Activated CD4-positive, alpha-beta T cell treated with anti-CD3 and anti-CD28 coated beads for 24 hours (primary cell): ENCODE measurements around the gene ZC3H15.

ENCODE experiments used
- DNase-seq, 2 donors: peaks; one replicate each; pipeline ENCODE4 v3.0.0-alpha.2; 2020; ENCODE audit warnings: low read depth in 2 of 2

ZC3H15 gene

GRCh38 chr2:186542002-186542401, 55.9 kb downstream of the ZC3H15 start:
- DNase-seq = no peak

DNA sequence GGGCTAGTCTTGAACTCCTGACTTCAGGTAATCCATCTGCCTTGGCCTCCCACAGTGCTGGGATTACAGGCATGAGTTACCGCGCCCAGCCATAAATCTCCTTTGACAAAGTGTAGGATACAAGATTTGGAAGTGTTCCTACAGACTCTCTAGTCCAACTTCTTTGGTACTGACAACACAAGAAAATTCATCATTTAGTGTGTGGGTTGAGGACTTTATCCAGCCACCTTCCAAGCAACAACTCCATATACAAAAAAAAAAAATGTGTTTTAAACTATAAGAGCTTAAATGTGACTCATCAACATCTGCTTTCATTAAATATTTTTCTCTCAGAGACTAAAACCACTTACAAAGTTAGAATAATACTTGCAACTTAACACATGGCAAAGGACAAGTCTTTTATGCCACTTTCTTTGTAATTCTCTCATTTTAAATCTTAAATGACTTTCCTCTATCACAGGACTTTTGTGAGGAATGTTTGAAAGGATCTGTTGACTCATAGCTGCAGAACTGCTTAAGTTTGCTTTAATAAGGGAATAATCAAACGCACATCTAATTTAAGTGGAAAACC, 57.6 kb downstream of the ZC3H15 start:
- DNase-seq = no peak

- no peak for DNase-seq
Measured at GRCh38 chr2:186544255-186544675, 58.2 kb downstream of the ZC3H15 start.

- DNase-seq = no peak
Measured at GRCh38 chr2:186546846-186547245, 60.8 kb downstream of the ZC3H15 start.

- no peak for DNase-seq
Measured at GRCh38 chr2:186551323-186552050, 65.4 kb downstream of the ZC3H15 start.

GRCh38 chr2:186554429-186554828, 68.4 kb downstream of the ZC3H15 start:
- no peak for DNase-seq

DNA sequence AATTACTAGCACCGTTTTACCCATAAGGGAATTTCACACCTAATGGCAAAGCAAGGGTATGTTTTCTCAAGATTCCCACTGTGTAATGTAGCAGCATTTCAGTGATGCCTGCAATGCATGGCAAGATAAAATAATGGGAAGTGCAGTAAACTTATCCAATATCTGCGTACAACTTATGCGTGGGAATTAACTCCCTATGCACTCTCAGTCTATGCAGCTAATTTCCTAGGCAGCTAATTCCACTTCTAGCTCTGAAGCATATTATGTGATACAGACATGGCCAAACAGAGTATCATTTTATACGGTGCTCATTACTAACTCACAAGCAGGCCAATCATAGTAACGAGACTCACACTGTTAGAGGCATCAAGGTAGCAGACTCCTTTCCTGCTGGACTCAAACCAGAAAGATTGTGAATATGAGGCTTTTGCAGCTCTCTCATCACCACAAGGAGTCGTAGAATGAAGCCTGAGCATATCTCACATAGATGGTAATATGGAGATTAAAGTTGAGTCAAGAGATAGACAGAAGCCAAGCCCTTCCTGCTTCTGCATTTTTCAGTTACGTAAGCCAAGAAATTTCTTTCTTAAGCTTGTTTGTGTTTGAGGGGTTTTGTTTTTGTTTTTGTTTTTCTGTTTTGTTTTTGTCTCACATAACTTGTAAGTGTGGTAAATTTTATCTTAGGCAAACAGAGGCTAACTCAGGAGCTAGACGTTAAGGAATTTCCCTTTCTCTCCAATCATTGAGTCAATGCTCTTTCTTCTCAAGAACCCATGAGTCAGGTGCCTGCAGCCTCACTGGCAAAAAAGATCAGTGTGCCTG, 69.0 kb downstream of the ZC3H15 start:
- no peak for DNase-seq

- DNase-seq = no peak
Measured at GRCh38 chr2:186558512-186559276, 72.6 kb downstream of the ZC3H15 start.
